Epithelial cell of proximal tubule (primary cell): ENCODE results near the gene AFAP1L1. TPM values are rescaled to one million over a fixed set of nuclear protein-coding genes. Genes with fewer than 3 reads are reported as not detected.

ENCODE experiments used
- DNase-seq: peaks from one replicate; pipeline ENCODE4 v3.0.0-alpha.2; 2011; ENCODE audit warnings: low read depth
- H3K4me3 ChIP-seq: 2 replicates; pipeline ENCODE4 v1.5.1; 2011; ENCODE audit warnings: low read depth, mild to moderate bottlenecking, low read length
- total RNA-seq: library from RNA; depleted of rRNA; stranded (reverse); fragments of >200 nt; gene quantifications from 2 replicates; pipeline ENCODE4 v1.2.3, GENCODE V29; 2015
- TF ChIP-seq, protein P1 (sequence below): conservative IDR thresholded peaks from 2 replicates; pipeline ENCODE4 v1.5.1; 2012; ENCODE audit warnings: low read depth, mild to moderate bottlenecking, low read length

Gene AFAP1L1
- total RNA-seq, 1 donor from 2014 or later, result 17.2 TPM

DNA sequence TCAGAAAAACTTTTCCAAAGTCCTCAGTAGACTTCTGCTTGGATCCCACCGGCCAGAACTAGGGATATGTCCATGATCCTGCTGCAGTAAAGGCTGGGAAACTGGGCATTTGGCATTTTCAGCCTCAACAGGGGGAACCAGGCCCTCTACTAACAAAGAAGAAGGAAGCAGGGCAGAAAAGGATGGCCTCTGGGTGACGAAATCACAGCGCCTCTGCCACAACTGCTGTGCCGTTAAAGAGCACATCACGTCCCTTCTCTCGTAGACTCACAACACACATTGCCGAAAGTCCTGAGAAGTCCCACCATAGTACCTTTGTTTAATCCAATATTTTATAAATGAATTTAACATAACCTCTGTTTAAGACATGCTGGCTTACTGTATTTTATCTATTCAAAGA lies 10.4 kb upstream of the AFAP1L1 start:
- TF ChIP-seq, protein P1, sequence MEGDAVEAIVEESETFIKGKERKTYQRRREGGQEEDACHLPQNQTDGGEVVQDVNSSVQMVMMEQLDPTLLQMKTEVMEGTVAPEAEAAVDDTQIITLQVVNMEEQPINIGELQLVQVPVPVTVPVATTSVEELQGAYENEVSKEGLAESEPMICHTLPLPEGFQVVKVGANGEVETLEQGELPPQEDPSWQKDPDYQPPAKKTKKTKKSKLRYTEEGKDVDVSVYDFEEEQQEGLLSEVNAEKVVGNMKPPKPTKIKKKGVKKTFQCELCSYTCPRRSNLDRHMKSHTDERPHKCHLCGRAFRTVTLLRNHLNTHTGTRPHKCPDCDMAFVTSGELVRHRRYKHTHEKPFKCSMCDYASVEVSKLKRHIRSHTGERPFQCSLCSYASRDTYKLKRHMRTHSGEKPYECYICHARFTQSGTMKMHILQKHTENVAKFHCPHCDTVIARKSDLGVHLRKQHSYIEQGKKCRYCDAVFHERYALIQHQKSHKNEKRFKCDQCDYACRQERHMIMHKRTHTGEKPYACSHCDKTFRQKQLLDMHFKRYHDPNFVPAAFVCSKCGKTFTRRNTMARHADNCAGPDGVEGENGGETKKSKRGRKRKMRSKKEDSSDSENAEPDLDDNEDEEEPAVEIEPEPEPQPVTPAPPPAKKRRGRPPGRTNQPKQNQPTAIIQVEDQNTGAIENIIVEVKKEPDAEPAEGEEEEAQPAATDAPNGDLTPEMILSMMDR, result no peak
- no peak for DNase-seq
- H3K4me3 ChIP-seq, result no peak overlapping the region

DNA sequence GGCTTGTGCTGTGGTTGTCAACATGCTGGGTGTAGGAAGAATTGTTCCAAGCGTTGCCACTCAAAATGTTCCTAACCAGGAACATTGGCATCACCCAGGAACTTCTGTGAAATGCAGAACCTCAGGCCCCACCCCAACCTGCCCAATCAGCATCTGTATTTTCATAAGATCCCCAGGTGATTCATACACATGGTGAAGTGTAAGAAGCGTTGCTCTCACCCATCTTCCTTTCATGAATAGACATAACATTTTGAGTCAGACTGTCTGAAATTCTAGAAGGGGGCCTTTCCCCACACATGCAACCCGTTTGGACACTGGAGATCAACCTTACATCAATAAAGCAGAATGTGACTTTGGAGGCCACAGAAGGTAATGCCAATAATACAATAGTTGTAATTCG lies 9.3 kb upstream of the AFAP1L1 start:
- DNase-seq, result no peak
- TF ChIP-seq, protein P1, result no peak
- no peak overlapping the region for H3K4me3 ChIP-seq

DNA sequence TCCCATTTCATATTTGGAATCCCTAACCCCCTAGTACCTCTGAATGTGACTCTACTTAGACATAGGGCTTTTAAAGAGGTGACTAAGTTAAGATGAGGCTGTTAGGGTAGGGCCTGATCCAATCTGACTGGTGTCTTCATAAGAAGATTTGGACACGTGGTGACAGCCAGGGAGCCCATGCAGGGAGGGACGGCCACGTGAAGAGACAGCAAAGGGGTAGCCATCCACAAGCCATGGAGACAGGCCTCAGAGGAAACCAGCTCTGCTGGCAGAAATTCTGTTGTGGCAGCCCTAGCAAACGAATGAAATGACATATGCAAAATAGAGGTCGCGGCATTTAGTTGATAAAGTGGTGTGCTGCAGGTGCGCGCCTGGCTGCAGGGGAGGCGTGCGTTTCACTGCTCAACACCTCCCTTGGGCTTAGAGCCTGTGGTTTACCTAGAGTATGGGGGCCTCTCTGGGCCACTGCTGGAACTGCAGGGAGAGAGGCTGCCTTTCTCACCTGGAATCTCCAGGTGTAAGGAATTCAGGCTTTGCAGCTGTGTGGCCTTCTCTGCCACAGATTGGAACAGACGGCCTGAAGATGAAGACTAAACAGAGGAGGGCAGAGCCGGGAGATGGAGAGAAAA lies 7.1 kb upstream of the AFAP1L1 start:
- no peak for DNase-seq
- TF ChIP-seq, protein P1, result peak; percentile 75
- no peak overlapping the region for H3K4me3 ChIP-seq

DNA sequence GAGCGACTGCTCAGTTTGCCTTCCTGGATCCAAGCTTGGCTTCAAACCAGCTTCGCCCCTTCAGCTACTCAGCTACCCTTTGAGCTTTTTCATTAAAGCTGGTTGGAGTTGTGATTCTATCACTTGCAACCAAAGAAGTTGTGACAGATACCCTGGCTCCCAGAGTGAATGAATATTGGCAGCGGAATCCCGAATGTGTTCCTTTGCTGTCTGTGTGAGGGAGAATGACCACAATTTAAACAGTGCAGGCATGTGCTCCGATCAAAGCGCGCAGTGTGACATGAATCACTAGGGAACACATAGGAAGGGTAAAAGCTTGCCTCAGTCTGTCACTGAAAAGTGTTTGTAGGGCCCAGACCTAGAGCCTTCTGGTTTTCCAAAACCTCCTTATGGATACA lies 6.6 kb upstream of the AFAP1L1 start:
- TF ChIP-seq, protein P1, result no peak
- DNase-seq, result no peak
- no peak overlapping the region for H3K4me3 ChIP-seq

DNA sequence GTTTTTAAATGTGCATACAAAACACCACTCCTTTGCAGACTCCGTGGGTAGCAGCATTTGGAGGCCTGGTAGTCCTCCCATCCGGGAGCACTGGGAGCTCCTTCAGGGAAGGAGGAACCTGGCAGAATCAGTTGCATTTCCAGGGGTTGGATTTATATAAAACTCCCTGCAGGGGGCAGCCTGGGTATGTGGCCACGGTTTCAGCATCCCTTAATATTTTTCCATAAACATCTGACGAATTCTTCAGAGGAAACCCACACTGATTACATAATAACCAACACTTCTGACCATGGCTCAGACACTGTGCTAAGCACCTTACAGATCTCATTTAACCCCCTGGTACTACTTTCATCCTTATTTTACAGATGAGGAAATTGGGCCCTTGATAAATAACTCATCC lies 6.1 kb upstream of the AFAP1L1 start:
- TF ChIP-seq, protein P1, result peak; percentile 49
- no peak overlapping the region for H3K4me3 ChIP-seq
- DNase-seq, result no peak

DNA sequence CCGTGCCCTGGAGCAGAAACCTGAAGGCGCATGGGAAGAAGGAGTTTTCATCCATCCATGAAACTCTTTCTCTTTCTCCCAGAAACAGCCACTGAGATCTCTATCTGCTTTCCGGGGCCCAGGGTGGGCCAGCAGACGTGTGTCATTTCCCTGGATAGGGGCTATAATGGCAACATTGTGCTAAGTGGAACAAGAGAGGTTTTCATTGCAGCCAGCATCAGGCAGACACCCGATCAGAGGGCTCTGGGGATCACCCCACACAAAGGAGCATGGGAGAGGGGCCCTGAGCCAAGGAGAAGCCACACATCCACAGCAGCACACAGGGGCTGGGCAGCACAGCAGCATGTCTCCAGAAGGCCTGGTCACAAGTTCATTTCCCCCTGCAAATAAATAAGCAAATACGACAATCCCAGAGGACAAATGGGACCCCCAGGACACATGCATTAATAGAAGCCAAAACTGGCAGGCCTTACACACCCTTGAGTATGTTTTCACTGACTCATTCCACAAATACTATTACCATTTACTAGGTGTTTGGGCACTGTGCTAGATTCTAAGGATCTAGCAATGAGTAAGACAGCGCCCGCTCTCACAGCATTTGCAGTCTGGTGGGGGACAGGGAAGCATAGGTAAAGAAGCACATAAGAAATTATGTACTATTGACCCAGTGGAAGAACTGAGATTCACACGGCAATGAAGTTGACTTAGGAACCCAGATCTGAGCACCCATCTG lies 4.3 kb upstream of the AFAP1L1 start:
- DNase-seq, result no peak
- TF ChIP-seq, protein P1, result no peak
- no peak overlapping the region for H3K4me3 ChIP-seq
